Progenitor cell of endocrine pancreas (in vitro differentiated cells): Measurements from ENCODE around the gene SMIM5. TPM values are rescaled to one million over a fixed set of nuclear protein-coding genes. Genes with fewer than 3 reads are reported as not detected.

Source experiments
- DNase-seq: peaks from one replicate; pipeline ENCODE4 v3.0.0; 2021; ENCODE audit warnings: low spot score; ENCODE audit not compliant: unreplicated experiment
- H3K27ac Mint-ChIP-seq: 2 replicates; pipeline ENCODE4 v1.8.0; 2021; ENCODE audit warnings: mild to moderate bottlenecking, moderate library complexity, mixed read lengths
- H3K27me3 Mint-ChIP-seq: 2 replicates; pipeline ENCODE4 v1.8.0; 2021; ENCODE audit warnings: mixed read lengths
- H3K36me3 Mint-ChIP-seq: 2 replicates; pipeline ENCODE4 v1.8.0; 2022; ENCODE audit warnings: mixed read lengths; ENCODE audit not compliant: insufficient read depth
- H3K4me1 Mint-ChIP-seq: 2 replicates; pipeline ENCODE4 v1.8.0; 2021; ENCODE audit warnings: low read depth, mixed read lengths
- H3K4me3 Mint-ChIP-seq: 2 replicates; pipeline ENCODE4 v1.8.0; 2021; ENCODE audit warnings: low read depth, mild to moderate bottlenecking, moderate library complexity, mixed read lengths
- H3K9me3 Mint-ChIP-seq: 2 replicates; pipeline ENCODE4 v1.8.0; 2021; ENCODE audit warnings: low read depth, mixed read lengths
- total RNA-seq: library from RNA; stranded (reverse); gene quantifications from 2 replicates; pipeline ENCODE4 v1.2.1, GENCODE V29; 2021
- TF ChIP-seq, protein P1 (sequence below): fragments of 200-600 bp; sonication (generic); IDR thresholded peaks from one replicate; pipeline ENCODE4 v1.5.0; 2021; ENCODE audit warnings: antibody characterized with exemption, mild to moderate bottlenecking; ENCODE audit not compliant: unreplicated experiment

Gene SMIM5
- total RNA-seq, 1 donor from 2014 or later = 4.4 TPM

DNA sequence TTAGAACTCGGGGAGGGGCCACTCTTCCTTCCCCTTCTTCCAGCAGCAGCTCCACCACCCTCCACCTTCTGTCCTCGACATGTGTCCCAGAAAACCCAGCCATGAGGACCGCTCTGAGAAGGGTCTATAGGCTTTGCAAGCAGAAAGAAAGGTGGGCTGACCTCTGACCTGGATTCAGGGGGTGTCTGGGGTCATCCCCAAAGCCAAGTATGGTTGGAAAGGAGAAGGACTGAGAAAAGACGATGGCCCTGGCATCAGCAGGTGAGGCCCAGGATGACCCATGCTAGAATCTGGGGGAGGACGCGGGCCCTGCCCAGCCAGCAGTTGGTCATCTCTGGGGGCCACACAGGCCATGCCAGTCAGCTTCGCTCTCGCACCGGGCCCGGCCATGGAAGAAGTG is 6.1 kb upstream of the SMIM5 start:
- Mint-ChIP-seq H3K4me1 (no peaks in the 10 kb centered on the region), H3K9me3 (no peaks in the 10 kb centered on the region), H3K36me3 (peaks cover 3% of the 10 kb centered on the region), H3K27ac (no peak overlapping the region), H3K4me3 (no peak overlapping the region), H3K27me3 (no peaks in the 10 kb centered on the region)
- TF ChIP-seq, protein P1, sequence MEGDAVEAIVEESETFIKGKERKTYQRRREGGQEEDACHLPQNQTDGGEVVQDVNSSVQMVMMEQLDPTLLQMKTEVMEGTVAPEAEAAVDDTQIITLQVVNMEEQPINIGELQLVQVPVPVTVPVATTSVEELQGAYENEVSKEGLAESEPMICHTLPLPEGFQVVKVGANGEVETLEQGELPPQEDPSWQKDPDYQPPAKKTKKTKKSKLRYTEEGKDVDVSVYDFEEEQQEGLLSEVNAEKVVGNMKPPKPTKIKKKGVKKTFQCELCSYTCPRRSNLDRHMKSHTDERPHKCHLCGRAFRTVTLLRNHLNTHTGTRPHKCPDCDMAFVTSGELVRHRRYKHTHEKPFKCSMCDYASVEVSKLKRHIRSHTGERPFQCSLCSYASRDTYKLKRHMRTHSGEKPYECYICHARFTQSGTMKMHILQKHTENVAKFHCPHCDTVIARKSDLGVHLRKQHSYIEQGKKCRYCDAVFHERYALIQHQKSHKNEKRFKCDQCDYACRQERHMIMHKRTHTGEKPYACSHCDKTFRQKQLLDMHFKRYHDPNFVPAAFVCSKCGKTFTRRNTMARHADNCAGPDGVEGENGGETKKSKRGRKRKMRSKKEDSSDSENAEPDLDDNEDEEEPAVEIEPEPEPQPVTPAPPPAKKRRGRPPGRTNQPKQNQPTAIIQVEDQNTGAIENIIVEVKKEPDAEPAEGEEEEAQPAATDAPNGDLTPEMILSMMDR = no peak
- no peak for DNase-seq

DNA sequence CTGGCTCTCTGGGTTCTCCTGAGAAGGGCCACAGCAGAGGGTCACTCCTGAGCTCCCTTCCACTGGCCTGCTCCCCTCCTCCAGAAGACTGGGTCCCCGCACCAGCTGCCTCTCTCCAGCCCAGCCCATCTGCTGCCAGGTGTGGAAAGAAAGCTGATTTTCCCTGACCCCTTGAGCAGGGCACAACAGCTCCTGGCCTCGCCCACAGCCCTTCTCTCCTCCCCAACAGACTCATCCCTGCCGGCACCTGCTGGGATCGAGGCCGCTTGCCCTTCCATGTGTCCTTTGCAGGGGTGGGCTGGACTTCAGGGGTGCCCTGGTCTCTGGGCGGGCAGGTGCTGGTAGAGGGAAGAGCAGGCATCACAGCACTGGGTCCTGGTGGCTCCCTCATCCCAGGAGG is 4.8 kb upstream of the SMIM5 start:
- TF ChIP-seq, protein P1 = no peak
- no peak for DNase-seq
- Mint-ChIP-seq H3K27me3 (no peaks in the 10 kb centered on the region), H3K36me3 (no peaks in the 10 kb centered on the region), H3K27ac (no peak overlapping the region), H3K9me3 (no peaks in the 10 kb centered on the region), H3K4me1 (peaks cover 4% of the 10 kb centered on the region), H3K4me3 (no peak overlapping the region)

DNA sequence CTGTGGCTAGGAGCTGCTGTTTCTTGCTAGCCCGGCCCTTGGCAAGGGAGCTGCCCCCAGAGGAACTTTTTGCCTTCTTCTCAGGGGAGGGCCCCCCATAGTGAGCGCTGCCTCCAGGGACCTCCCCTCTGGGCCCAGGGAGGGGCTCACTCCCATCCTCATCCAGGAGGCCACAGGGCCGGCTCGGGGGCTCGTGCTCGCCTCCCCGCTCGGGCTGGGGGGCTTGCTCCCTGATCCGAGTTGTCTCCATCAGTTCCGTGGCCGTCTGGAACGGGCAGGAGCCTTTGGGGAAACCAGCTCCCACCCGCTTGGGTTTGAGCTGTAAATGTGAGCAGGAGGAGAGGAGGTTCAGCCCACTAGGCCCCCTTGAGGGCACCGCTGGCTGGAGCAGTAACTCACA is 4.1 kb upstream of the SMIM5 start:
- Mint-ChIP-seq H3K27ac (no peak overlapping the region), H3K36me3 (no peaks in the 10 kb centered on the region), H3K27me3 (no peaks in the 10 kb centered on the region), H3K4me3 (no peak overlapping the region), H3K4me1 (peaks cover 10% of the 10 kb centered on the region), H3K9me3 (no peaks in the 10 kb centered on the region)
- no peak for DNase-seq
- TF ChIP-seq, protein P1 = no peak

DNA sequence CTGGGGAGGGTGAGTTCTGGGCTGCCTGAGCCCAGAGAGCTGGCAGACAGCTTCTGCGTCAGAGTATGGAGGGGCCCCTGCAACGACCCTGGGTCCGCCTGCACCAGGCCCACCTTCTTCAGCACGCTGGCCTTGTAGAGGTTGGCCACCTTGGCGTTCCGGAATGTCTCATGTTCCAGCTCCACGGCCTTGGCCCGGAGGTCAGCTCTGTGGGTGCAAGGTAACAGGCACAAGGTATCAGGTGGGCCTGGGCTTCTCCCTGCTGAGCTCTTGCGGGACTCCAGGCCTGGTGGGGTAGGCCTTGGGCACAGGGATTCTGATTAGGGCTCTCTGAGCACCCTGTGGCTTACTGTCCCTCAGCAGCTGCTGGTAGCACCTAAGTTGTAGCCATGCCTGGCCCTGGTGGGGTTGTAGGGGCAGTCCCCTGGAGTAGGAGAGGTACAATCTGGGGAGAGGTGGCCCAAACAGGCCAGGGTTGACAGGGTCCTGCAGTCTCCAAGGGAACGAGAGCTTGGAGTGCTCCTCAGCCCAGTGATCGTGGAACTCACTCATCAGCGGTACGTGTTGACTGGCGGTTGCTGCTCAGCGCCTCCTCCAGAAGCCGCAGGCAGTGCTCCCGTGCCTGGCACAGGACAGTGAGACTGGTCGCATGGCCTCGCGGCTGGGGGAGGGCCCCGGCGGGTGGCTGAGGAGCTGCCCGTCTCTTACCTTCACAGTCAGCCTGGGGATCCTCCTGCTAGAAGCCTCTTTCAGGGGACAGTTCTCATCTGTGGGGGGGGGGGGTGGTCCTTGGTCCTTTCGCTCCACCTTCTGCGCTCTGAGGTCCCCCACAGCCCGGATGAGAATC is 2.9 kb upstream of the SMIM5 start:
- H3K4me3 Mint-ChIP-seq = no peak overlapping the region
- H3K9me3 Mint-ChIP-seq = no peaks in the 10 kb centered on the region
- DNase-seq = no peak
- H3K27me3 Mint-ChIP-seq = no peaks in the 10 kb centered on the region
- no peak overlapping the region for H3K27ac Mint-ChIP-seq
- H3K4me1 Mint-ChIP-seq = peaks cover 14% of the 10 kb centered on the region
- TF ChIP-seq, protein P1 = no peak
- no peaks in the 10 kb centered on the region for H3K36me3 Mint-ChIP-seq

DNA sequence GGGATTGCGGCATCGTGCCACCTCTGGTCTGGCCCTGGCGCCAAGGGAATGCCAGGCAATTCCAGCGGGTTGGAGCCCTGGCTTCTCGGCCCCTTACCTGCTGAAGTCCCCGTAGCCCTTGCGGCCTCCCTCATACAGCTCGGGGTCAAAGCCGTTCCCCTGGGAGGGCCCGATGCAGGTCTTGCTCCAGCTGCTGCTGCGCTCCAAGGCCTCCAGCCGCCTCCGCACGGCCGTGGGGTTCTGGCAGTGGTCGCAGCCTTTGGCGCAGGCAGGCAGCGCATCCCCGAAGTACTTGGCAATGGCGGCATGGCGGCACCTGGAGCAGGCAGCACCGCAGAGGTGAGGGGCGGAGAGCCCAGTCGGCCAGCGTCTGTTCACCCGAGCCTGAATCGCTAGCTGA is 1.9 kb upstream of the SMIM5 start:
- TF ChIP-seq, protein P1 = no peak
- no peaks in the 10 kb centered on the region for H3K9me3 Mint-ChIP-seq
- H3K27me3 Mint-ChIP-seq = no peaks in the 10 kb centered on the region
- no peak for DNase-seq
- H3K4me1 Mint-ChIP-seq = peaks cover 14% of the 10 kb centered on the region
- no peak overlapping the region for H3K4me3 Mint-ChIP-seq
- H3K36me3 Mint-ChIP-seq = no peaks in the 10 kb centered on the region
- H3K27ac Mint-ChIP-seq = no peak overlapping the region
